Naive thymus-derived CD4-positive, alpha-beta T cell (primary cell): ENCODE results near the gene CACNA1G. TPM values are rescaled to one million over a fixed set of nuclear protein-coding genes. Genes with fewer than 3 reads are reported as not detected.
A peak's percentile ranks its signal among the peaks of the same experiment; 100 is the strongest.

Source experiments
- ATAC-seq: fragments of 150-1000 bp; cut with Tn5 transposase; 2 replicates; pipeline ENCODE4 v1.10.0; 2021; ENCODE audit warnings: mild to moderate bottlenecking, moderate library complexity
- CTCF ChIA-PET: fragments of 350-600 bp; sonication (Branson Sonifier 250); formaldehyde crosslinking; loops from one replicate; lab custom pipeline; 2021; ENCODE audit warnings: antibody characterized with exemption; lab: Charles Lee
- POLR2A ChIA-PET: fragments of 350-600 bp; sonication (Branson Sonifier 250); formaldehyde crosslinking; loops from one replicate; lab custom pipeline; 2021; ENCODE audit warnings: antibody characterized with exemption, inconsistent platforms; lab: Charles Lee
- DNase-seq, 9 donors: peaks; one replicate each; pipeline versions ENCODE4 v3.0.0 to v3.0.0-alpha.2; 2020 to 2022; ENCODE audit warnings: mixed read lengths in 1 of 9
- H3K27ac ChIP-seq: one replicate; pipeline ENCODE4 v1.7.0; 2013; ENCODE audit warnings: mild to moderate bottlenecking, low read depth, low read length, moderate library complexity
- H3K27me3 ChIP-seq, 2 donors: one replicate each; pipeline ENCODE4 v1.7.0; 2013; ENCODE audit warnings: low read length in 2 of 2, mild to moderate bottlenecking in 2 of 2, moderate library complexity in 2 of 2; ENCODE audit not compliant: control insufficient read depth in 2 of 2, insufficient read depth in 2 of 2
- H3K36me3 ChIP-seq, 3 experiments: 1 replicate in 2 of 3; 2 replicates in 1 of 3; pipeline ENCODE4 v1.7.0; 2013; ENCODE audit warnings: low read length in 3 of 3, mild to moderate bottlenecking in 3 of 3, moderate library complexity in 1 of 3; ENCODE audit not compliant: insufficient read depth in 3 of 3, control insufficient read depth in 2 of 3
- H3K4me1 ChIP-seq, 2 donors: one replicate each; pipeline ENCODE4 v1.7.0; 2013; ENCODE audit warnings: low read length in 2 of 2, mild to moderate bottlenecking in 2 of 2, moderate library complexity in 1 of 2; ENCODE audit not compliant: control insufficient read depth in 2 of 2, insufficient read depth in 2 of 2
- H3K4me3 ChIP-seq: 2 replicates; pipeline ENCODE4 v1.7.0; 2013; ENCODE audit warnings: mild to moderate bottlenecking, low read length
- H3K9me3 ChIP-seq, 3 experiments: 1 replicate in 2 of 3; 2 replicates in 1 of 3; pipeline ENCODE4 v1.7.0; 2013; ENCODE audit warnings: low read length in 3 of 3; ENCODE audit not compliant: control insufficient read depth in 2 of 3
- H3K27ac Mint-ChIP-seq, 9 donors: one replicate each; pipeline ENCODE4 v1.8.0; 2020 to 2022; ENCODE audit warnings: mixed read lengths in 9 of 9, mild to moderate bottlenecking in 8 of 9, moderate library complexity in 5 of 9, inconsistent platforms in 2 of 9
- H3K27me3 Mint-ChIP-seq, 5 donors: one replicate each; pipeline ENCODE4 v1.8.0; 2021 to 2022; ENCODE audit warnings: mixed read lengths in 5 of 5, mild to moderate bottlenecking in 1 of 5
- H3K36me3 Mint-ChIP-seq, 5 donors: one replicate each; pipeline ENCODE4 v1.8.0; 2020 to 2022; ENCODE audit warnings: mixed read lengths in 5 of 5, mild to moderate bottlenecking in 3 of 5, inconsistent platforms in 1 of 5
- H3K4me1 Mint-ChIP-seq, 7 donors: one replicate each; pipeline ENCODE4 v1.8.0; 2020 to 2022; ENCODE audit warnings: mixed read lengths in 7 of 7, mild to moderate bottlenecking in 3 of 7, inconsistent platforms in 1 of 7
- H3K4me3 Mint-ChIP-seq, 10 donors: one replicate each; pipeline ENCODE4 v1.8.0; 2020 to 2022; ENCODE audit warnings: mild to moderate bottlenecking in 10 of 10, mixed read lengths in 10 of 10, moderate library complexity in 6 of 10, inconsistent platforms in 2 of 10
- H3K9me3 Mint-ChIP-seq, 11 donors: one replicate each; pipeline ENCODE4 v1.8.0; 2020 to 2022; ENCODE audit warnings: mixed read lengths in 11 of 11, mild to moderate bottlenecking in 4 of 11, inconsistent platforms in 1 of 11, moderate library complexity in 1 of 11
- intact Hi-C, 2 donors: fragments of 100-400 bp; cut with micrococcal nuclease; formaldehyde crosslinking; loops; one replicate each; pipeline ENCODE4 v1.15.1; 2023
- polyA plus RNA-seq, 2 donors: library from polyadenylated mRNA; unstranded; fragments of 300-500 nt; fragmentation: Illumina TruSeq; gene quantifications; one replicate each; pipeline ENCODE4 v1.2.3, GENCODE V29; 2021
- total RNA-seq, 6 experiments: library from RNA in 5 of 6; stranded (reverse) in 5 of 6; gene quantifications; 1 replicate in 5 of 6; 2 replicates in 1 of 6; pipeline ENCODE4 v1.2.3 and lab custom pipeline; 2021 to 2026

The CACNA1G gene
- total and polyA plus RNA-seq, 7 experiments from 2014 or later, result not detected

DNA sequence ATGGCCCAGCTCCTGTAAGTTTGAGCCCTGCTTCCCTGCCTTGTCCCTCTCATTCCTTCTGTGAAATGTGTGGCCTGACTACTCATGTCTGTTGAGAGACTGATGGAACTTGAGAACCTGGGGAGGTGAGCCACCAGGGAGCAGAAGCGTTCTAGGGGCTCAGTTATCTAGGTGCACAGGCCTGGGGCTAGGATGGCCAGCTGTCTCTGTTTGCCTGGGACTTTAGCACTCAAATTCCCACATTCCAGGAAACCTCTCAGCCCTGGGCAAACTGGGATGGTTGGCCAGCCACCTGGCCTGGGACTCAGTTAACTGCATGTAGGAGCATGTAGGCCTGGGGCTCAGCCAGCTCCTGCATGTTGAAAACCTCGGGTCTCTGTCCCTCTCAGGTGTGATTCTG, 37.3 kb upstream of the CACNA1G start:
- DNase-seq (no peak), ATAC-seq (no peak)
- Mint-ChIP-seq H3K4me1 (peaks cover 0 to 4% (median 0%) of the 10 kb centered on the region in 7 donors), H3K36me3 (no peaks in the 10 kb centered on the region), H3K27me3 (peaks cover 0 to under 1% (median 0%) of the 10 kb centered on the region in 5 donors), H3K27ac (no peak overlapping the region), H3K9me3 (no peaks in the 10 kb centered on the region), H3K4me3 (no peak overlapping the region)
- Histone ChIP-seq H3K27ac (no peak overlapping the region), H3K36me3 (no peaks in the 10 kb centered on the region), H3K27me3 (no peaks in the 10 kb centered on the region), H3K4me1 (no peaks in the 10 kb centered on the region), H3K9me3 (no peaks in the 10 kb centered on the region), H3K4me3 (no peak overlapping the region)
- ChIA-PET CTCF (no interaction called here), POLR2A (no interaction called here)
- intact Hi-C loops, result no loop called here

DNA sequence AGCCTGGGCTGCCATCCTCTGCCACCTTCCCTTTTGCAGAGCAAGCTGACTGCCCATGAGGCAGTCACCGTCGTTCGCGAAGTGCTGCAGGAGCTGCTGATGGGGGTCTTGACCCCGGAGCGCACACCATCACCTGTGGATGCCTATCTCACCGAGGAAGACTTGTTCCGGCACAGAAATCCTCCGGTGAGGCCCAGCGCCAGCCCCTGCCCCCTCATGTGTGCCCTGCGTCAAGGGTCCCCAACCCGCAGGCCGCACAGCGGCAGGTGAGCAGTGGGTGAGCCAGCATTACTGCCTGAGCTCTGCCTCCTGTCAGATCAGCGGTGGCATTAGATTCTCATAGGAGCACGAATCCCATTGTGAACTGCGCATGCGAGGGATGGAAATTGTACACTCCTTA, 35.7 kb upstream of the CACNA1G start:
- ATAC-seq (no peak), DNase-seq (no peak)
- ChIA-PET POLR2A (interaction anchor here (0.6 kb wide), 1 partner anchor 23 kb away, joined by 3 read pairs; no protein-coding TSS in a partner anchor), CTCF (interaction anchor here (0.7 kb wide), 2 partner anchors 154 to 725 kb away, joined by 4 to 5 read pairs; no protein-coding TSS in a partner anchor)
- H3K36me3 Mint-ChIP-seq, result no peaks in the 10 kb centered on the region
- no peaks in the 10 kb centered on the region for H3K4me1 ChIP-seq
- no peaks in the 10 kb centered on the region for H3K36me3 ChIP-seq
- intact Hi-C loops, result no loop called here
- peaks cover 0 to 4% (median 0%) of the 10 kb centered on the region in 7 donors for H3K4me1 Mint-ChIP-seq
- H3K27ac Mint-ChIP-seq, result no peak overlapping the region
- H3K27ac ChIP-seq, result no peak overlapping the region
- no peaks in the 10 kb centered on the region for H3K9me3 ChIP-seq
- no peak overlapping the region for H3K4me3 Mint-ChIP-seq
- peaks cover 0 to 6% of the 10 kb centered on the region in 2 donors for H3K27me3 ChIP-seq
- peaks cover 8 to 16% (median 15%) of the 10 kb centered on the region in 5 donors for H3K27me3 Mint-ChIP-seq
- H3K9me3 Mint-ChIP-seq, result no peaks in the 10 kb centered on the region
- H3K4me3 ChIP-seq, result no peak overlapping the region

DNA sequence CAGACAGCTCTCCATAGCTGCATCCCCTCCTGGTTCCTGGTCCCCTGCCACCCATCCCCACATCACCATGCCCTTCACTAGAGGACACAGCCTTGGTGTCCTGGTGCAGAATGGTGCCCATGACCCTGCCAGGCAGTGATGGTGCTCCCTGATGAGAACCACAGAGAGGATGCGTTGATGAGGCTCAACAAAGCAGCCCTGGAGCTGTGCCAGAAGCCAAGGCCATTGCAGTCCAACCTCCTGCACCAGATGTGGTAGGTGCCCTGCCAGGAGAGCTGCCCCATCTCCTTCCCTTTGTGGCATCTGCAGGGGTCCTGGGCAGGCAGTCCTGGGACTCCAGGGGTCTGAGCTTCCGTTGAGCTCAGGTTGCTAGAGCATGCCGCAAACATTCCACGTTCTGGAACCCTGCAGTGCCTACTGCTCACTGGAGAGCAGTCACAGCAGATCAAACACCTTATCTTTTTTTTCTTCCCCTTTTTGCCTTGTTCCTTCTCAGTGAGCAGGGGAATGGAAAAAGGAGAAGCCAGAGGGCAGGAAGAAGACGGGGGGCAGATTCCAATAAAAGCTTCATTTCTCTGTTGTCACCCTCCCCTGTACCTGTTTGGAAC, 33.3 kb upstream of the CACNA1G start:
- POLR2A ChIA-PET, result no interaction called here
- no peak for ATAC-seq
- Histone ChIP-seq H3K36me3 (no peaks in the 10 kb centered on the region), H3K4me1 (peaks cover 0 to 3% of the 10 kb centered on the region in 2 donors), H3K9me3 (no peaks in the 10 kb centered on the region), H3K27me3 (peaks cover 6 to 9% of the 10 kb centered on the region in 2 donors), H3K27ac (no peak overlapping the region), H3K4me3 (no peak overlapping the region)
- H3K27me3 Mint-ChIP-seq, result peaks cover 29 to 36% (median 35%) of the 10 kb centered on the region in 5 donors
- DNase-seq, result no peak
- CTCF ChIA-PET, result interaction anchor here (0.6 kb wide), 1 partner anchor 421 kb away, joined by 4 read pairs; no protein-coding TSS in a partner anchor
- H3K9me3 Mint-ChIP-seq, result no peaks in the 10 kb centered on the region
- no peak overlapping the region for H3K27ac Mint-ChIP-seq
- intact Hi-C loops, result no loop called here
- H3K36me3 Mint-ChIP-seq, result no peaks in the 10 kb centered on the region
- H3K4me3 Mint-ChIP-seq, result no peak overlapping the region
- peaks cover 0 to 6% (median 0%) of the 10 kb centered on the region in 7 donors for H3K4me1 Mint-ChIP-seq

DNA sequence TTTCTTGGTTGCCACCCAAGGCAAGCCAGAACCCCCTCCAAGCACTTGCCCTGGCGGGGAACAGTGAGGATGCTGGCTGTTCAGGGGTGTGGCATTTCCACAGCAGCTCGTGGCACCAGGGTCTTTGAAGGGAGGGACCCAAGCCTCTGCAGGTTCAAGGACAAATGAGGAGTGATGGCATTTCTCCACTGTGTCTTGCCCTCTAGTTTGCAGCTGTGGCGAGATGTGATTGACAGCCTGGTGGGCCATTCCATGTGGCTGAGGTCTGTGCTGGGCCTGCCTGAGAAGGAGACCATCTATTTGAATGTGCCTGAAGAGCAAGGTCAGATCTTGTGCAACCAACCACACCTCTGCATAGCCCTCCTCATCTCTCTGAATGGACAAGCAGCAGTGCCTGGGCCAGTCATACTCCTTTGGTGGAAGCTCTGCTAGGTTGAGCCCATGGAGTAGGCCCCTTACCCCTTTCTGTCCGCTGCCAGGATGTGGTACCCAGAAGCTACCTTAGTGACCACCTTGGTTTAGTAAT, 32.5 kb upstream of the CACNA1G start:
- H3K27me3 ChIP-seq, result peaks cover 6 to 14% of the 10 kb centered on the region in 2 donors
- H3K9me3 Mint-ChIP-seq, result no peaks in the 10 kb centered on the region

DNA sequence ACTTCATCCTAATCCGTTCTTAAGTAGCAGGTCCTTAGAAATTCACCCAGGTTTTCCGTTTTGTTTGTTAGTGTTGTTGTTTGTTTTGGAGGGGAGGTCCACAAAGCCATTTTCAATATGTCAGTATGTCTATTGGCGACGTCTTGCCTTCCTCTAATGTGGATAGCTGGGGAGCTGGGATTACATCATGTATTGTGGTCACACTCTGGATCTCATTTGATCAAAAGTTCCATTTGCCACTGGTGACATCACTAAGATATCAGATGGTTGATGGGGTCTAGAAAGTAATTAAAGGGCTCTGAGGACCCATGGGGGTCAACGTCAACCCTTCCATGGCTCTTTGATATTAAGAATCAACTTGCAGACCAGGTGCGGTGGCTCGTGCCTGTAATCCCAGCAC, 30.7 kb upstream of the CACNA1G start:
- H3K9me3 ChIP-seq, result no peaks in the 10 kb centered on the region
- H3K9me3 Mint-ChIP-seq, result no peaks in the 10 kb centered on the region
- H3K36me3 ChIP-seq, result no peaks in the 10 kb centered on the region
- no peak for DNase-seq
- ChIA-PET POLR2A (no interaction called here), CTCF (no interaction called here)
- no peak overlapping the region for H3K27ac Mint-ChIP-seq
- H3K4me3 Mint-ChIP-seq, result no peak overlapping the region
- H3K27me3 ChIP-seq, result peaks cover 6 to 21% of the 10 kb centered on the region in 2 donors
- H3K4me3 ChIP-seq, result no peak overlapping the region
- peaks cover 0 to 17% of the 10 kb centered on the region in 2 donors for H3K4me1 ChIP-seq
- peaks cover 43 to 59% (median 52%) of the 10 kb centered on the region in 5 donors for H3K27me3 Mint-ChIP-seq
- intact Hi-C loops, result no loop called here
- H3K36me3 Mint-ChIP-seq, result no peaks in the 10 kb centered on the region
- H3K27ac ChIP-seq, result no peak overlapping the region
- no peak for ATAC-seq
- H3K4me1 Mint-ChIP-seq, result peaks cover 8 to 21% (median 12%) of the 10 kb centered on the region in 7 donors

More for the DNA sequence above, 32.5 kb upstream of the CACNA1G start:
- ChIA-PET CTCF (no interaction called here), POLR2A (interaction anchor here (0.6 to 0.7 kb wide), 2 partner anchors 19 to 45 kb away, joined by 3 read pairs; no protein-coding TSS in a partner anchor)
- Mint-ChIP-seq H3K27me3 (peaks cover 34 to 41% (median 37%) of the 10 kb centered on the region in 5 donors), H3K4me1 (peaks cover 0 to 12% (median 1%) of the 10 kb centered on the region in 7 donors), H3K36me3 (no peaks in the 10 kb centered on the region), H3K4me3 (no peak overlapping the region), H3K27ac (no peak overlapping the region)
- intact Hi-C loops, result no loop called here
- Histone ChIP-seq H3K4me1 (peaks cover 0 to 11% of the 10 kb centered on the region in 2 donors), H3K9me3 (no peaks in the 10 kb centered on the region), H3K27ac (no peak overlapping the region), H3K36me3 (no peaks in the 10 kb centered on the region), H3K4me3 (no peak overlapping the region)
- ATAC-seq (no peak), DNase-seq (no peak)

DNA sequence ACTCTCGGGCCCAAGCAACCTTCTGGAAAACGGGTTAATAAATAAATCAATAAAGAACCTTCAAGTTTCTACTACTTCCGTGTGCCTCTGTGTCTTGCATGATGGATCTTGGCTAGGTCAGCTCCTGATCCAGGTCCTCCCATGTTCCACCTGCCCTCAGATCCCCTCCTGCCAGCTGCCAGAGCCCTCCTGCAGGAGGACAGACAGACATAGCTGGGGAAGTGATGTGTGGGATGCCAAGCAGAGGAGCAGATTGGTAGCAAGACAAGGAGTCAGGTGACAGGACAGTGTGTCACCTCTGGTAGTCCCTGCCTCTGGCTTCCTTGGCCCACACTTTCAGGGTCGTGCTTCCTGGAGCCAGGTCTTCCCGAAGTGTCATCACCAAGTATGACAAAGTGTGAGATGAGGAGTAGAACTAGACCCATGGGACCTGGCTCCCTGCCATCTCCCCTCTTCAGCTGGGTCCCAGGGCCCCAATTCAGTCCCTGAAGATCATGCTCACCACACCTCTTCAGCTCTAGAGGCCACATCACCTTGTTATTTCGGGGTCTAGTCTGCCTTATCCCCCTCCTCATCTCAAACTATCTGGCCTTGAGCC, 29.0 kb upstream of the CACNA1G start:
- Histone ChIP-seq H3K36me3 (no peaks in the 10 kb centered on the region), H3K4me1 (peaks cover 0 to 17% of the 10 kb centered on the region in 2 donors), H3K9me3 (no peaks in the 10 kb centered on the region), H3K27me3 (peaks cover 6 to 21% of the 10 kb centered on the region in 2 donors), H3K27ac (no peak overlapping the region), H3K4me3 (no peak overlapping the region)
- no peak for DNase-seq
- Mint-ChIP-seq H3K9me3 (no peaks in the 10 kb centered on the region), H3K36me3 (no peaks in the 10 kb centered on the region), H3K27me3 (peaks cover 46 to 62% (median 58%) of the 10 kb centered on the region in 5 donors), H3K27ac (no peak overlapping the region), H3K4me1 (peaks cover 8 to 24% (median 12%) of the 10 kb centered on the region in 7 donors), H3K4me3 (peak overlapping the region in 1 of 10 donors; percentile 20)
- ChIA-PET CTCF (no interaction called here), POLR2A (no interaction called here)
- intact Hi-C loops, result no loop called here
- ATAC-seq, result no peak
